HG02840 (cell line): ENCODE data around the gene C2orf80.
"Not testable (repeated sequence)": the region's sequence is repeated elsewhere in the genome, so short reads cannot be mapped to it uniquely, and the experiment has no call there.

Experiments used
- ATAC-seq: cut with Tn5 transposase; IDR thresholded peaks from one replicate; pipeline ENCODE4 v1.9.1; 2021; ENCODE audit warnings: mild to moderate bottlenecking, moderate library complexity, moderate number of reproducible peaks; ENCODE audit not compliant: unreplicated experiment, low FRiP score

Gene C2orf80

DNA sequence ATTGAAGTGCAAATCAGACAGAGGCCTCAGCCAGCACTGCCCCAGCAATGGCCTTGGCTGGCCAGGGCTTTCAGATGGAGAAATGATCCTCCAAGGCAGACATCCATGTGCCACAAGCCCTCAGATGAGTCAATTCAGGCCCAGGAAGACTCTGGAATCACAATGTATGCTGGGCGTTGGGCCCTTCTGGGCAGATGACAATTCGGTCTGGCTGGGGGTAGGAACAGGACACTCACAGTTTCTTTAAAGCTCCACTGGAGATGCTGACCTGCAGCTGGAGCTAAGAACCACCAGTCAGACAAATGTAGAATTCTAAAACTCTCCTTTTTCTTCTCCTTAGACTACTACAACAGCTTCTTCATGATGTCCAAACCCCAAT, 53.1 kb downstream of the C2orf80 start:
- no peak for ATAC-seq

DNA sequence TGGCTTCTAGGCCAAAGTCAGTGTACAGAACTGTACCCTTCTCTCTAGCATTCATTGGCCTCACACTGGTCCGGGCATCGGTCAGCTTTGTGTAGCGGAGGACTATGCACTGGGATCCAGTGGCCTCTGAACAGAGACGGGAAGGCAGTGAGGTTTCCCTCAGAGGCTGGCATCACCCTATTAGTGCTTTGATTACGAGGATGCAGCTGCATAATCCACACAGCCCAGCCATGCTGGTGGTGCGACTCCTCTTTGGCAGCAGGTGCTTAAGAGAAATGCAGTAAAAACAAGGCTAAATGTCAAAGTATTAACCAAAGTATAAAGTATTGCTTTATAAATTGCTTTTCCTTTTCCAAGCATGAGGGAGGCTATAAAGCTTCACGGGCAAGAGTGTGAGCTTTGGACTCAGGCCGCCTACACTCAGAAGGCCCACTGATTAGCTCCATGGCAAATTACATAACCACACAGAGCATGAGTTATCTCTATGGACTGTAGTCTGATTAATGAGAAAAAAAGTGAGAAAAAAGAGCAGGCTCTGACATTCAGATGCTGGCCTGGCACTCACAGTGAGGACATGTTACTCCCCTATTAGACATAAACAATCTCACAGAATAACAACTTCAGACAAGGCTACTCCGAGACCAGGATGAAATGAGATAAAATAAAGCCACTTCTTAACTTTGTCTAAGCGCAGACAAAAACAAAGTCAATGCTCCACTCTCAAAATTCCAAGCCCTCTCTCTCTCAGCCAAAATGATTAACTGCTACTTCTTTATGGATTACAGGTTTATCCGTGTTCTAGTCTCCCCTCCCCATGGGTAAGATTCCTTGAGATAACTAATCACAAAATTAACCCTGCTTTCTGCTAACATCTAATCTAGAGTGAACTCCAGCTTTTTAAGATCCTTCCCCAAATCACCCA, 53.8 kb downstream of the C2orf80 start:
- no peak for ATAC-seq

DNA sequence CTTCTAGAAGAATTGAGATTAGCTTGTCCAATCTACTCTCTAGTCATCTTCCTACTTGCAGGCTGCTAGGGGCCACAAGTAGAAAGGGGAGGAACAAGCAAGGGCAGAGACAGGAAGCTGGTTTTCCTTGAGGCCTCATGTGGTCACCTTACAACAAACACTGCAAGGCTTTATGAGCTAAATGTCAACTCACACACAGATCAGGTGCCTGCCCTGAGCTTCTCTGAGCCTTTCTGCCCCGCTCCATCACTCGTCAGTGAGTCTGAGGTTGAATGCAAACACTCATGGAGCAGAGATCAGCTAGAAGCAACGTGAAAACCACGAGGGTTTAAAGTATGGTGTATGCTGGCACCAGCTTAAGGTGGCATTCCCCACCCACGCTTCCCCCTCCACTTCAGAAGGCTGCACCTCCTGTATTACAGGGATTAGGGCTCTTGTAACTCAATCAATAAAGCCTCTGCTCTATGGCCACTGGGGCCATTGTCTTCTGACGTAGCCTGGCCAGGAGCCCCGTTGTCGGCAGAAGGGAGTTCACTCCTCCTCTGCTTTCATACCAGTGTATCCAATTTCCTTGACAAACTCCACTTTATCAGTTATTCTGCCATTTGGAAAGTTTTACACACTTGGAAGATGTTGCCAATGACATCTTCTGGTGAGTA, 54.8 kb downstream of the C2orf80 start:
- ATAC-seq, result no peak

DNA sequence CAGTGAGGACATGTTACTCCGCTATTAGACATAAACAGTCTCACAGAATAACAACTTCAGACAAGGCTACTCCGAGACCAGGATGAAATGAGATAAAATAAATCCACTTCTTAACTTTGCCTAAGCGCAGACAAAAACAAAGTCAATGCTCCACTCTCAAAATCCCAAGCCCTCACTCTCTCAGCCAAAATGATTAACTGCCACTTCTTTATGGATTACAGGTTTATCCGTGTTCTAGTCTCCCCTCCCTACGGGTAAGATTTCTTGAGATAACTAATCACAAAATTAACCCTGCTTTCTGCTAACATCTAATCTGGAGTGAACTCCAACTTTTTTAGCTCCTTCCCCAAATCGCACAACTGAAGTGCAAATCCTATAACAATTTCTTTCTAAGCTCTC, 59.1 kb downstream of the C2orf80 start:
- ATAC-seq, result no peak

DNA sequence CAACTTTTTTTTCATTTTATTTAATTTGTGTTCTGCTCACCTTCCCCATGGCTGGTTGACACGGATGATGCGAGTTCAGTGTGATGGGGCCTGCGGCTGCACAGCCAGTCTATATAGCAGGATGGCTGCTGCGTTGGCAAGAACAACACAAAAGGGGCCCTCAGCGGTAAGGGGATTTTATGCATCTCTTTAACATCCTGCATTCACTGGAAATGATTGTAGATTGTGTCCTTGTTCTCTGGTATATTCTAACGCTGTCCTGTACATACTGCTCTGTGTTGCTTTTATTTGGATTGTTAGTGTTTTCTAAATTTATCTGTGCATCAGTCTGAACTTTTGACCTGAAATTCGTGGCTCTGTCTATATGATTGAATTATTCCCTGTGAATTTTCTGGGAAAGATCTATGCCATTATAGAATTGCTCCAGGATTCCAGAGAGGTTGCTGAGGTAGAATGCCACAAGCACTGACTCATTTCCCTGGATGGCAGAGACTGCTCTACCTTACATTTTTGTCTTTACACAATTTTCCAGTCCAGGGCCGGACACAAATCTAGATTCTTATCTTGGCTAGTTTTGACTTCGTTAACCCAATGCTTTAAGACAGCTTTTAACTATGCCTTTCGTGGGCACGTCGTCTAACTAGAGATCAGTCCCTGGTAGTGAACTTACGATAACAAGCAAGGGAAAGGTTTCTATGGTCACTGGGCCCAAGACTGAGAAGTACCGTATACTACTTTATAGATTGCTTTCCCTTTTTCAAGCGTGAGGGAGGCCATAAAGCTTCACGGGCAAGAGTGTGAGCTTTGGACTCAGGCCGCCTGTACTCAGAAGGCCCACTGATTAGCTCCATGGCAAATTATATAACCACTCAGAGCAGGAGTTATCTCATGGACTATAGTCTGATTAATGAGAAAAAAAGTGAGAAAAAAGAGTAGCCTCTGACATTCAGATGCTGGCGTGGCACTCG, 59.8 kb downstream of the C2orf80 start, which contains the start of gene CRYGC:
TSS of gene CRYGC (minus strand) at position 85 of the 968 bp plus-strand sequence. CDS start at position 49, 36 bp downstream.
- no peak for ATAC-seq

DNA sequence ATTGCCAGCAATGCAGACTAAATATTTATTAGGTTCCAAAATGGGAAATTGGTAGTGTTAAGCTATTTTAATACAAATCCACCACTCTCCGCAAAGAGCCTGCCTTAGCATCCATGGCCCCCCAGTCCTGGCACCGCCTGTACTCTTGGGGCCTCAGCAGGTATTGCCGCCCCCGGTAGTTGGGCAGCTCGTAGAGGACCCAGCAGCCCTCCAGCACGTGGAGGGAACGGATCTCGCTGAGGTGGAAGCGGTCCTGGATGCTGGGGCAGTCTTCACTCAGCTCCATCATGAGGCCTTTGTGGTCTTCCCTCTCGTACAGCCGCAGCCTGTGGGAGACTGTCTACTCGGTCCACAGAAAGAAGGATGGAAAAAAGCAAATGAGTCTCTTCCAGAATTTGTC, 61.7 kb downstream of the C2orf80 start:
- no peak for ATAC-seq

DNA sequence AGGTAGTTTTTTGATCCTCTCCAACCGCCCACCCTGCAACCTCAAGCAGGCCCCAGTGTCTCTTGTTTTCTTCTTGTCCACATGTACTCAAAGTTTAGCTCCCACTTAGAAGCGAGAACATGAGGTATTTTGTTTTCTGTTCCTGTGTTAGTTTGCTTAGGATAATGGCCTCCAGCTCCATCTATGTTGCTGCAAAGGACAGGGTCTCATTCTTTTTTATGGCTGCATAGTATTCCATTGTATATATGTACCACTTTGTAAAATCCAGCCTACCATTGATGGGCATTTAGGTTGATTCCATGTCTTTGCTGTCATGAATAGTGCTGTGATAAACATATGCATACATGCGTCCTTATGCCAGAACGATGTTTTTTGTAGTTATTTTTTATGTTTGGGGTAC, 62.7 kb downstream of the C2orf80 start:
- no peak for ATAC-seq

DNA sequence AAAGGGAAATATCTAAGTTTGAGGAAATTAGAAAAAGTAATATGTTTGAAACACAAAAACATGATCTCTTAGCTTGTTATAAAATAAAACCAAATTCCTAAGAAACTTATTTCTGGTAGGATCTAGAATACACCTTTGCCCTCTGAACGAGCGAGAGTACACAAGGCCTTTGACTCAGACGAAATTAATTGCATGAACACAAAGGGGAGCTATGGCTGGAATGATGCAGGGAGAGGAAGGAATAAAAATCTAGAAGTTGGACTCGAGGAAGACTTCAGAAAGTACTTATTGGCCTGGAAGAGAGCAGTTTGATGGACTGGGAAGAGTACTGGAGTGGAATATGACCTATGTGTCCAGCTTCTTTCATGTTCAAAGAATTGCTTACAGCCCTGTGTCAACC, 64.6 kb downstream of the C2orf80 start:
- no peak for ATAC-seq

DNA sequence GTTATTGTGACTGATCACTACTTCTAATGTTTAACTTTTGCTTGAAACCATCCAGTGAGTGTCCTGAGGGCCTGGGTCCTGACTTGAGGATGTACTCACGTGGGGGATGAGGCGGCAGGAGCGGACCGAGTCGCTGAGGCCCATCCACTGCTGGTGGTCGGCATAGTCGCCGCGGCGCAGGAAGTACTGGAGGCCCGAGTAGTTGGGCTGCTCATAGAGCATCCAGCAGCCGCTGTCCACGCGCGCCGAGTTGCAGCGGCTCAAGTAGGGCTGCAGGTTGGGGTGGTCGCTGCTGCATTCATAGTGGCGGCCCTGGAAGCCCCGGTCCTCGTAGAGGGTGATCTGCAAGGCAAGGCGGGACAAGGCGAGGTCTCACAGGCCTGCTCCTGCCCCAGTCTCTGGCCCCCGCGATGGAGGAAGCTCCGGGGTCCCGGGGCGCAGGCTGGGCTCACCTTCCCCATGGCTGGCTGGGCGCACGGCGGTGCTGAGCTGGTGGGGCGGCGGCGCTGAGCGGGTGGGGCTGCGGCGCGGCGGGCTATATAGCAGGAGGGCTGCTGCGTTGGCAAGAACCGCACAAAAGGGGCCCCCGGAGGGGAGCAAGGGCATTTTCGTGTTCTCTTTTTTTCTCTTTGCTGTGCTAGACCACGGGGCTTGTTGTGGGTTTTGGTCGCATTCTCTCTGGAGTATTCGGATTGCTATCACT, 65.7 kb downstream of the C2orf80 start, which contains the start of gene CRYGD:
TSS of gene CRYGD (minus strand) at position 512 of the 703 bp plus-strand sequence. CDS start at position 461, 51 bp downstream.
- not testable (repeated sequence) for ATAC-seq

DNA sequence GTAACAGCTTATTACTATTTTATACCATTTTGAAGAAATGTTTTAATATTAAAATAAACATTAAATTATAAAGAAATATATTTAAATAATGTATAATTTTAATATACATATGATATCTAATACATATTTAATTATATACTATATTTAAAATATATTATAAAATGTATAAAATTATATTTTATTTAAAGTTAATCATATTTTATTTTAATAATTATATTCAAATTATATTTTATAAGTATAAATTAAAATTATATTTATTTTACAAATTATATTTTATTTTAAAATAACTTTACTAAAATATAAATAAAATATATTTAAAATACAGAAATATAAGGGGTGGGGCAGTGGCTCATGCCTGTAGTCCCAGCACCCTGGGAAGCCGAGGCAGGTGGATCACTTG, 67.6 kb downstream of the C2orf80 start:
- no peak for ATAC-seq

DNA sequence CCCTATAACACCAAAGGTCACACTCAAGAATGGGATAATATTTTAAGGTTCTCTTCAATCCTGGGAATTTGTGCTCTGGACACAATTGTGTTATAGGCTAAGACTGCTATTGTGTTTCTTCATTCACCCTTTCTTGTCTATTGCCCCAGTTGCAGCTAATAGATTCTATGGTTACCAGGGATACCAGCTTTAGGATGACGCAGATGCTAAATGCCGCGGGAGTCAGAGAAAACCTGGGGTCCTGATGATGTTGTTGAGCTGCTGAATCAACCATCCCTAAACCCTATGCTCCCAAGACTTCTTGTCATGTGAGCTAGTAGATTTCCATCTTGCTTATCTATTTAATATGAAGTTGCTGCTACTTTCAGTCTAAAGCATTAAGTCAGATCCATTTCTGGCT, 70.9 kb downstream of the C2orf80 start:
- ATAC-seq, result no peak

DNA sequence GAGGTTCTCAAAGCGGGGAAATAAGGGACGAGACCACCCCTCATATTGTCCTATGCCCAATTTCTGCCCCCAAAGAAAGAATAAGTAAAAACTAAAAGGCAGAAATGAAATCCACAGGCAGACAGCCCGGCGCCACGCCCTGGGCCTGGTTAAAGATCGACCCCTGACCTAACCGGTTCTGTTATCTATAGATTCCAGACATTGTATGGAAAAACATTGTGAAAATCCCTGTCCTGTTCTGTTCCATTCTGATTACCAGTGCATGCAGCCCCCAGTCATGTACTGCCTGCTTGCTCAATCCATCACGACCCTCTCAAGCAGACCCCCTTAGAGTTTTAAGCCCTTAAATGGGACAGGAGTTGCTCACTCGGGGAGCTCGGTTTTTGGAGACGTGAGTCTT, 72.4 kb downstream of the C2orf80 start:
- not testable (repeated sequence) for ATAC-seq
